ENCODE data around the gene SMTNL1.

DNA sequence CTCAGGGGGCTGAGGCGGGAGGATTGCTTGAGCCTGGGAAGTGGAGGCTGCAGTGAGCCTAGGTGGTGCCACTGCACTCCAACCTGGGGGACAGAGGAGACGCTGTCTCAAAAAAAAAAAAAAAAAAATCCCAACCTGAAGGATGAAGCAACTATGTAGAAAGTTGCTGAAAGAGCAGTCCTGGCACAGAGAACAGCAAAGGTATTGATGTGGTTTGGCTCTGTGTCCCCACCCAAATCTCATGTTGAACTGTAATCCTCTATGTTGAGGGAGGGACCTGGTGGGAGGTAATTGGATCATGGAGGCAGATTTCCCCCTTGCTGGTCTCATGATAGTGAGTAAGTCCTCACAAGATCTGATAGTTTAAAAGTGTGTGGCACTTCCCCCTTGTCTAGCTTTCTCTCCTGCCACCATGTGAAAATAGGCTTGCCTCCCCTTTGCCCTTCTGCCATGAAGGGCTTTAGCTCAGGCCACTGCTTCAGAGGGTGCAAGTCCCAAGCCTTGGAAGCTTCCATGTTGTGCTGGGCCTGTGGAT lies 49.4 kb downstream of the SMTNL1 start:
- TF ChIP-seq, protein P1, sequence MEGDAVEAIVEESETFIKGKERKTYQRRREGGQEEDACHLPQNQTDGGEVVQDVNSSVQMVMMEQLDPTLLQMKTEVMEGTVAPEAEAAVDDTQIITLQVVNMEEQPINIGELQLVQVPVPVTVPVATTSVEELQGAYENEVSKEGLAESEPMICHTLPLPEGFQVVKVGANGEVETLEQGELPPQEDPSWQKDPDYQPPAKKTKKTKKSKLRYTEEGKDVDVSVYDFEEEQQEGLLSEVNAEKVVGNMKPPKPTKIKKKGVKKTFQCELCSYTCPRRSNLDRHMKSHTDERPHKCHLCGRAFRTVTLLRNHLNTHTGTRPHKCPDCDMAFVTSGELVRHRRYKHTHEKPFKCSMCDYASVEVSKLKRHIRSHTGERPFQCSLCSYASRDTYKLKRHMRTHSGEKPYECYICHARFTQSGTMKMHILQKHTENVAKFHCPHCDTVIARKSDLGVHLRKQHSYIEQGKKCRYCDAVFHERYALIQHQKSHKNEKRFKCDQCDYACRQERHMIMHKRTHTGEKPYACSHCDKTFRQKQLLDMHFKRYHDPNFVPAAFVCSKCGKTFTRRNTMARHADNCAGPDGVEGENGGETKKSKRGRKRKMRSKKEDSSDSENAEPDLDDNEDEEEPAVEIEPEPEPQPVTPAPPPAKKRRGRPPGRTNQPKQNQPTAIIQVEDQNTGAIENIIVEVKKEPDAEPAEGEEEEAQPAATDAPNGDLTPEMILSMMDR (IDR thresholded peaks at IDR 0.05), result no peak
- TF ChIP-seq POLR2AphosphoS5 (IDR thresholded peaks at IDR 0.05) (no peak), POLR2A (IDR thresholded peaks at IDR 0.05) (no peak)
